Activated CD8-positive, alpha-beta T cell treated with anti-CD3 and anti-CD28 coated beads, Interleukin-2, amount 10 ng/mL, durations not matched to agents 7 days and 5 days (primary cell): ENCODE results near the gene GPSM1. TPM values are rescaled to one million over a fixed set of nuclear protein-coding genes. Genes with fewer than 3 reads are reported as not detected.

Experiments
- ATAC-seq: fragments of 150-1000 bp; cut with Tn5 transposase; one replicate; pipeline ENCODE4 v1.10.0; 2021; ENCODE audit warnings: moderate library complexity
- CTCF ChIA-PET: fragments of 350-600 bp; sonication (Branson Sonifier 250); formaldehyde crosslinking; loops from one replicate; lab custom pipeline; 2021; ENCODE audit warnings: antibody characterized with exemption; lab: Charles Lee
- POLR2A ChIA-PET: fragments of 350-600 bp; sonication (Branson Sonifier 250); formaldehyde crosslinking; loops from one replicate; lab custom pipeline; 2021; ENCODE audit warnings: antibody characterized with exemption; lab: Charles Lee
- DNase-seq: peaks from one replicate; pipeline ENCODE4 v3.0.0-alpha.2; 2020
- H3K27ac Mint-ChIP-seq: one replicate; pipeline ENCODE4 v1.8.0; 2021; ENCODE audit warnings: mild to moderate bottlenecking, mixed read lengths
- H3K27me3 Mint-ChIP-seq: one replicate; pipeline ENCODE4 v1.8.0; 2021; ENCODE audit warnings: low read depth, mixed read lengths
- H3K36me3 Mint-ChIP-seq: one replicate; pipeline ENCODE4 v1.8.0; 2021; ENCODE audit warnings: low read depth, mixed read lengths
- H3K4me1 Mint-ChIP-seq: one replicate; pipeline ENCODE4 v1.8.0; 2021; ENCODE audit warnings: low read depth, mixed read lengths
- H3K4me3 Mint-ChIP-seq: one replicate; pipeline ENCODE4 v1.8.0; 2021; ENCODE audit warnings: mild to moderate bottlenecking, mixed read lengths
- H3K9me3 Mint-ChIP-seq: one replicate; pipeline ENCODE4 v1.8.0; 2022; ENCODE audit warnings: mixed read lengths; ENCODE audit not compliant: insufficient read depth
- total RNA-seq, 2 experiments: library from RNA; stranded (reverse); gene quantifications; one replicate each; pipeline ENCODE4 v1.2.3, GENCODE V29; 2021

The GPSM1 gene
- total RNA-seq, 2 experiments from 2014 or later, result 1.8 to 2.3 TPM

- H3K4me1 Mint-ChIP-seq, result peaks cover 27% of the 10 kb centered on the region
- H3K9me3 Mint-ChIP-seq, result no peaks in the 10 kb centered on the region
- DNase-seq, result peak; percentile 81
- peak overlapping the region; percentile 45 for H3K27ac Mint-ChIP-seq
- H3K36me3 Mint-ChIP-seq, result peaks cover 52% of the 10 kb centered on the region
- peak; percentile 73 for ATAC-seq
- H3K4me3 Mint-ChIP-seq, result peak overlapping the region; percentile 27
- H3K27me3 Mint-ChIP-seq, result no peaks in the 10 kb centered on the region
- POLR2A ChIA-PET, result interaction anchor here (0.9 to 1.0 kb wide), 3 partner anchors 13 to 25 kb away, joined by 3 to 5 read pairs (median 3); partner anchors contain the start of genes ENTR1 and PMPCA
- CTCF ChIA-PET, result interaction anchor here (0.8 to 1.9 kb wide), 7 partner anchors 12 to 21 kb away, joined by 3 to 8 read pairs (median 4); partner anchors contain the start of genes DNLZ and SNAPC4
These were observed 57.7 kb downstream of the GPSM1 start for GRCh38 chr9:136385015-136385414.

GRCh38 chr9:136386018-136386417 is 58.7 kb downstream of the GPSM1 start:
- ATAC-seq (no peak), DNase-seq (no peak)
- POLR2A ChIA-PET, result interaction anchor here (0.6 kb wide), 1 partner anchor 10 kb away, joined by 3 read pairs; no protein-coding TSS in a partner anchor
- CTCF ChIA-PET, result interaction anchor here (1.9 kb wide), 1 partner anchor 15 kb away, joined by 8 read pairs; no protein-coding TSS in a partner anchor
- H3K4me3 Mint-ChIP-seq, result no peak overlapping the region
- H3K27me3 Mint-ChIP-seq, result no peaks in the 10 kb centered on the region
- peaks cover 54% of the 10 kb centered on the region for H3K36me3 Mint-ChIP-seq
- H3K9me3 Mint-ChIP-seq, result no peaks in the 10 kb centered on the region
- H3K4me1 Mint-ChIP-seq, result peaks cover 27% of the 10 kb centered on the region
- H3K27ac Mint-ChIP-seq, result no peak overlapping the region

DNA sequence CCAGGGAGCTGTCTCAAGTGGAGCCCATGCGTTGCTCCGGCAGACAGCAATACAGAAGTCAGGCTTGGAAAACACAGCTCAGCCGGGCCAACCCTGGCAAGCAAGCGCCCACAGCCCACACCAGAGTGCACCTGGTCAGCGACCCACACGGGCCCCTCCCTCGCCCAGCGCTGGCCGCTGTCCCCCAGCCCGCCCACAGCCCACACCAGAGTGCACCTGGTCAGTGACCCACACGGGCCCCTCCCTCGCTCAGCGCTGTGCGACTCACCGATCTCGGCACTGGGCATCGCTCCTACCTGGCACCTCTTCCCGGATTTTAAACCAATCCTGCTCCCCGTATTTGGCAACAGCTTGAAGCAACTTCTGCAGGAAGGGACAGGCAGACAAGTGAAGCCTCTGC is 59.9 kb downstream of the GPSM1 start:
- POLR2A ChIA-PET, result interaction anchor here (1.7 kb wide), 1 partner anchor 24 kb away, joined by 4 read pairs; the partner anchor contains the start of gene DNLZ
- H3K36me3 Mint-ChIP-seq, result peaks cover 62% of the 10 kb centered on the region
- H3K27ac Mint-ChIP-seq, result no peak overlapping the region

GRCh38 chr9:136389396-136389795 is 62.1 kb downstream of the GPSM1 start:
- H3K36me3 Mint-ChIP-seq, result peaks cover 52% of the 10 kb centered on the region
- no peak overlapping the region for H3K27ac Mint-ChIP-seq
- H3K9me3 Mint-ChIP-seq, result no peaks in the 10 kb centered on the region
- ChIA-PET POLR2A (interaction anchor here (0.9 to 1.2 kb wide), 2 partner anchors 14 to 27 kb away, joined by 4 to 5 read pairs; no protein-coding TSS in a partner anchor), CTCF (interaction anchor here (1.2 kb wide), 1 partner anchor 12 kb away, joined by 5 read pairs; no protein-coding TSS in a partner anchor)
- ATAC-seq (no peak), DNase-seq (no peak)
- peaks cover 21% of the 10 kb centered on the region for H3K4me1 Mint-ChIP-seq
- no peak overlapping the region for H3K4me3 Mint-ChIP-seq
- no peaks in the 10 kb centered on the region for H3K27me3 Mint-ChIP-seq

More for the DNA sequence above, 59.9 kb downstream of the GPSM1 start:
- peaks cover 27% of the 10 kb centered on the region for H3K4me1 Mint-ChIP-seq
- H3K4me3 Mint-ChIP-seq, result no peak overlapping the region
- no peak for ATAC-seq
- H3K9me3 Mint-ChIP-seq, result no peaks in the 10 kb centered on the region
- no peaks in the 10 kb centered on the region for H3K27me3 Mint-ChIP-seq
- CTCF ChIA-PET, result no interaction called here
- no peak for DNase-seq

GRCh38 chr9:136391737-136392537 is 64.6 kb downstream of the GPSM1 start:
- no peak overlapping the region for H3K27ac Mint-ChIP-seq
- peaks cover 42% of the 10 kb centered on the region for H3K36me3 Mint-ChIP-seq
- no peaks in the 10 kb centered on the region for H3K9me3 Mint-ChIP-seq
- DNase-seq (no peak), ATAC-seq (no peak)
- ChIA-PET POLR2A (interaction anchor here (1.3 kb wide), 1 partner anchor 12 kb away, joined by 3 read pairs; no protein-coding TSS in a partner anchor), CTCF (interaction anchor here (0.9 to 1.4 kb wide), 3 partner anchors 9 to 29 kb away, joined by 3 to 5 read pairs (median 4); partner anchors contain the start of gene DNLZ)
- peaks cover 3% of the 10 kb centered on the region for H3K4me1 Mint-ChIP-seq
- no peak overlapping the region for H3K4me3 Mint-ChIP-seq
- no peaks in the 10 kb centered on the region for H3K27me3 Mint-ChIP-seq

- Mint-ChIP-seq H3K9me3 (no peaks in the 10 kb centered on the region), H3K4me1 (peaks cover 3% of the 10 kb centered on the region), H3K36me3 (peaks cover 38% of the 10 kb centered on the region), H3K27me3 (no peaks in the 10 kb centered on the region), H3K4me3 (no peak overlapping the region), H3K27ac (no peak overlapping the region)
- ATAC-seq (no peak), DNase-seq (no peak)
- POLR2A ChIA-PET, result interaction anchor here (1.3 kb wide), 1 partner anchor 11 kb away, joined by 3 read pairs; no protein-coding TSS in a partner anchor
- CTCF ChIA-PET, result no interaction called here
These were observed 65.5 kb downstream of the GPSM1 start for GRCh38 chr9:136392538-136393449.

DNA sequence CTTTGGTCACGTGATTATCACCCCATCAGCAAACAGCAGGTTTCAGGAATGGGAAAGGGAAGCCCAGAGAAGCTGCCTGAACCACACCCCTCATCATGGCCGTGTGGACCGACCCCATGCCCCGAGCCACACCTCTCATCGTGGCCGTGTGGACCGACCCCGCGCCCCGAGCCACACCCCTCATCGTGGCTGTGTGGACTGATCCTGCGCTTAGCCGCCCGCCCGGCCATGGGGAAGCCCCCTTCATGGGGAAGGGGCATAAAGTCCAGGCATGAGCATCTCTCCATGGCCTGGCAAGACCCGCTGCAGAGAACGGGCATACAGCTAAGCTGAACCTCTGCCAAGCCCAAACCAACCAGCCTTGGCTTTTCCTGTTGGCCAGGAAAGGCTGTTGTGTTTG is 66.2 kb downstream of the GPSM1 start:
- H3K4me3 Mint-ChIP-seq, result no peak overlapping the region
- CTCF ChIA-PET, result no interaction called here
- DNase-seq, result no peak
- no peak overlapping the region for H3K27ac Mint-ChIP-seq
- peaks cover 34% of the 10 kb centered on the region for H3K36me3 Mint-ChIP-seq
- no peak for ATAC-seq
- POLR2A ChIA-PET, result no interaction called here
- no peaks in the 10 kb centered on the region for H3K9me3 Mint-ChIP-seq
- H3K4me1 Mint-ChIP-seq, result peaks cover 7% of the 10 kb centered on the region
- H3K27me3 Mint-ChIP-seq, result no peaks in the 10 kb centered on the region

GRCh38 chr9:136394312-136395019 is 67.1 kb downstream of the GPSM1 start:
- H3K27me3 Mint-ChIP-seq, result no peaks in the 10 kb centered on the region
- H3K4me3 Mint-ChIP-seq, result no peak overlapping the region
- peaks cover 13% of the 10 kb centered on the region for H3K4me1 Mint-ChIP-seq
- DNase-seq (no peak), ATAC-seq (no peak)
- H3K9me3 Mint-ChIP-seq, result no peaks in the 10 kb centered on the region
- CTCF ChIA-PET, result no interaction called here
- POLR2A ChIA-PET, result no interaction called here
- peaks cover 29% of the 10 kb centered on the region for H3K36me3 Mint-ChIP-seq
- no peak overlapping the region for H3K27ac Mint-ChIP-seq

DNA sequence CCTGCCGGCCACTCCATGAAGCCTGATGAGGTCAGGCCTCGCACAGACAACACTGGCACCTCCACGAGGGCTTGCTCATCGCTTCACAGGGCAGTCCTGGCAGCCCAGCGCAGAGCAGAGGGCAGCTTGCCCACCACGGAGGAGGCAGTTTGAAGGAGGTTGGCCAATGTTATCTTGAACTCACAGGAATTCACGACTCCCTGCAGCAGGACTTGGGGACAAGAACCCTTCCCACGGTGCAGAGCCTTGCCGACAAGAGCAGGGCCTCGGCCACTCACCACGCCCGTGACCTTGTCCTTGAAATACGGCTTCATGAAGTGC is 67.6 kb downstream of the GPSM1 start:
- H3K27ac Mint-ChIP-seq, result no peak overlapping the region
- peaks cover 26% of the 10 kb centered on the region for H3K36me3 Mint-ChIP-seq
- DNase-seq (no peak), ATAC-seq (no peak)
- H3K9me3 Mint-ChIP-seq, result no peaks in the 10 kb centered on the region
- H3K4me1 Mint-ChIP-seq, result peaks cover 13% of the 10 kb centered on the region
- H3K4me3 Mint-ChIP-seq, result no peak overlapping the region
- CTCF ChIA-PET, result no interaction called here
- H3K27me3 Mint-ChIP-seq, result no peaks in the 10 kb centered on the region
- POLR2A ChIA-PET, result no interaction called here

DNA sequence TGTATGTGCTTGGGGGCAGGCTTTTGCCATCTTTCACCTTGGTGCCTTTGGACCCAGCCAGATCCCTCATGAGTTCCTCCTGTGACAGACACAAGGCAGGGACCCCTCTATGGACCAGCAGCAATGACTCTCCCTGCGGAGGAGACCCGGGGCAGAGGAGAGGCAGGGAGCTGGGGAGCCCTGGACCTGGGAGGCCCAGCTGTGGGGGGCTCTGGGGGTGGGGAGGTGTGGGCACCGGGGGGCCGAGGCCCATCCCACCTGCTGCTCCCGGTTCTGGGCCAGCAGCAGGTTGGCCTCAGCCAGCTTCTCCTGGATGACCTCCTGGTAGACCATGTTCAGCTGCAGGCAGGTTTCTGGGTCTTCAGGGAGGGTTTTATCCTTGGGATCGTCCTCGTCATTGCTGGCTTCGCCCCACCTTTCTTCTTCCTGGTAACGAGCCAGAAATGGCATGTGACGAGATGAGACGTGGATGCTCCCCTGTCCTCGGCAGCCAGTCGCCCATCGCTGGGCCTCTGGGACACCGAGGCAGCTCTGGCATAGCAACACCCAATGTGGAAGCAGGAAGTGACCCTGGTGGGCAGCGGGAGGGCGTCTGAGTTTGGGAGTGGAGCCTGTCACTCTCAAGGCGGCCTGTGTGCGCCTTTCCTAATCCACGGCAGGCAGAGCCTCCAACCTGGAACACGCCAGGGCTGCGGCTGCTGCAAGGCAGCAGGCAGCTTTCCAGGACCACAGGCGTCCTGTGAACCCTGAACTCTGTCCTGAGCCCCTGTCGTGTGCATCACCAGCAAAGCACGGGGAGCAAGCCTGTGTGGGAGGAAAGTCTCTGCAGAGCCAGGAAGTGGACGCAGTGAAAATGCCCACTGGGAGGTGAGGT is 68.2 kb downstream of the GPSM1 start:
- H3K36me3 Mint-ChIP-seq, result peaks cover 24% of the 10 kb centered on the region
- no peak overlapping the region for H3K4me3 Mint-ChIP-seq
- no peaks in the 10 kb centered on the region for H3K9me3 Mint-ChIP-seq
- H3K27me3 Mint-ChIP-seq, result no peaks in the 10 kb centered on the region
- POLR2A ChIA-PET, result interaction anchor here (0.6 kb wide), 1 partner anchor 10 kb away, joined by 3 read pairs; no protein-coding TSS in a partner anchor
- H3K27ac Mint-ChIP-seq, result no peak overlapping the region
- ATAC-seq (no peak), DNase-seq (no peak)
- H3K4me1 Mint-ChIP-seq, result peaks cover 17% of the 10 kb centered on the region
- CTCF ChIA-PET, result interaction anchor here (2.0 kb wide), 1 partner anchor 32 kb away, joined by 9 read pairs; the partner anchor contains the start of gene DNLZ
